ENCODE data around the gene F7. TPM values are rescaled to one million over a fixed set of nuclear protein-coding genes. Genes with fewer than 3 reads are reported as not detected.

F7 gene
- polyA plus RNA-seq, 6 donors from 2014 or later = not detected

DNA sequence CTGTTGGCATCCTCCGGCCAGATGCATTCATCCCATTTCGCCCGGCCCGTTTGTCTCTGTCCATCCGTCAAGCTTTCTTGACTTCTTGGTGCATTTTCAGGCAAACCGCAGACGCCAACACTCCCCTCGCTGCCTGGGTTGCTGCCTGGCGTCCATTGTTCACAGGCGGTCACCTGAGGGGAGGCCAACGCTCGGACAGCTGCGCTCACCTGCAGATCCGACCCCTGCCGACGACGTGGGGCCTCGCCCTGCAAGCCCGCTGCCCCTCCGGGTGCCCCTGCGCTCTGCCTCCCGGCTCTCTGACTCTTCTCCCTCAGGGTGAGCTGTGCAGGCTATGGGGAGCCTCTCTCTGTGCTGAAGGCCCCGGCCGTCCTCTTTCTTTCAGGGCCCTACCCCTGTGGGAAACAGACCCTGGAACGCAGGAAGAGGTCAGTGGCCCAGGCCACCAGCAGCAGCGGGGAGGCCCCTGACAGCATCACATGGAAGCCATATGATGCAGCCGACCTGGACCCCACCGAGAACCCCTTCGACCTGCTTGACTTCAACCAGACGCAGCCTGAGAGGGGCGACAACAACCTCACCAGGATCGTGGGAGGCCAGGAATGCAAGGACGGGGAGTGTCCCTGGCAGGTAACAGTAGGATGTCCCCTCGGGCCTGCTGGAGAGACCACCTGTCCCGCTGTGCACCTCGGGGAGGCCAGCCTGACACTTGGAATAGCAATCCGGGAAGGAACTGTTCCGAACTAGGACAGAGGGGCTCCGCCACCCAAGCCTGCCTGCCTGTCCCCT lies 38.1 kb downstream of the F7 start:
- ATAC-seq (ENCODE audit: low read depth in 2 of 2) = no peak
- DNase-seq = no peak
- no peaks in the 10 kb centered on the region for H3K4me1 Mint-ChIP-seq
- no peak overlapping the region for H3K4me3 Mint-ChIP-seq
- H3K27ac Mint-ChIP-seq = no peak overlapping the region
- H3K9me3 Mint-ChIP-seq = no peaks in the 10 kb centered on the region
- H3K36me3 Mint-ChIP-seq = no peaks in the 10 kb centered on the region
- peaks cover 20 to 35% (median 24%) of the 10 kb centered on the region in 3 donors for H3K27me3 Mint-ChIP-seq

- Mint-ChIP-seq H3K27ac (no peak overlapping the region), H3K4me3 (no peak overlapping the region), H3K36me3 (no peaks in the 10 kb centered on the region), H3K9me3 (no peaks in the 10 kb centered on the region), H3K27me3 (peaks cover 14 to 36% (median 20%) of the 10 kb centered on the region in 3 donors), H3K4me1 (no peaks in the 10 kb centered on the region)
- no peak for ATAC-seq (ENCODE audit: low read depth in 2 of 2)
- DNase-seq = no peak
These were observed 38.7 kb downstream of the F7 start for GRCh38 chr13:113144255-113144629.

DNA sequence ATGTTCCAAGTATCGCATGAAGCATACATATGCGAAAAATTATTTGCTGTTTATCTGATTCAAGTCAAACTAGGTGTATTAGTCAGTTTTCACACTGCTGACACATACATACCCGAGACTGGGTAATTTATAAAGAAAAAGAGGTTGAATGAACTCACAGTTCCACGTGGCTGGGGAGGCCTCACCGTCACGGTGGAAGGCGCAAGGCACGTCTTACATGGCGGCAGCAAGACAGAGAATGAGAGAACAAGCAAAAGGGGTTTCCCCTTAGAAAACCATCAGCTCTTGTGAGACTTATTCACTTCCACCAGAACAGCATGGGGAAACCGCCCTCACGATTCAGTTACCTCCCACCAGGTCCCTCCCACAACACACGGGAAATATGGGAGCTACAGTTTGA lies 39.9 kb downstream of the F7 start:
- no peak for DNase-seq
- Mint-ChIP-seq H3K4me1 (no peaks in the 10 kb centered on the region), H3K36me3 (no peaks in the 10 kb centered on the region), H3K27ac (peak overlapping the region in 2 of 6 donors; percentile 30 to 55), H3K9me3 (no peaks in the 10 kb centered on the region), H3K27me3 (peaks cover 11 to 46% (median 20%) of the 10 kb centered on the region in 3 donors), H3K4me3 (no peak overlapping the region)
- ATAC-seq (ENCODE audit: low read depth in 2 of 2) = no peak

DNA sequence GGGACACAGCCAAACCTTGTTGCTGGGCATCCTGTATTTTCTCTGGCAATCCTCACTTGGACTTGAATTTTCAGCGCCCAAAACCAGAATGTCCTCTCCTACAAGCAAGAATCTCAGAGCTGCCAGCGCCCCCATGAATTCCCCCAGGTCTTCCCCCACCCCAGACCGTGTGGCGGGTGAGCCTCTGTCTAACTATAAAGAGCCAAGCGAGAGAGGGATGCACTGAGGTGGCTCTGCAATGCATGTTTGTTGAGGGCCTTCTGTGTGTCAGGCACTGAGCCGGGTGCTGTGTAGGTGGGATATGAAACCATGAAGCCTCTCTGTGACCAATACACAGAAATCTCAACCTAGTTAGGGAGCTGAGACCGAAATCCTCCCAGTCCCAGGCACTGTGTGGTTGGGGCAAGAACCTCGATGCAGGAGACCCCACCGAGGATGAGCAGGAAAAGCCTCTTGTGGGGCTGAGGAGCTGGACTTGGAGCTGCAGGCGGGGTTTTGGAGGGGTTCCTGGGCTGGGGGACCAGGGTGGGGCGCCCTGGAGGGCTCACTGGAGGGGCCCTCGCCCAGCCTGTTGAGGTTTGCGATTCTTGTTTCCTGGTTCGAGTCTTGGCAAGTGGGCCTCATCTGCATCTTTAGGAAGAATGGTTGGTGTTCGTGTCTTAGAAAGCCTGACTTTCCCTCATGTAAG lies 40.5 kb downstream of the F7 start:
- H3K27ac Mint-ChIP-seq = peak overlapping the region in 1 of 6 donors; percentile 55
- H3K27me3 Mint-ChIP-seq = peaks cover 11 to 52% (median 26%) of the 10 kb centered on the region in 3 donors
- H3K4me3 Mint-ChIP-seq = peak overlapping the region in 1 of 8 donors; percentile 52
- H3K4me1 Mint-ChIP-seq = no peaks in the 10 kb centered on the region
- DNase-seq (no peak), ATAC-seq (ENCODE audit: low read depth in 2 of 2) (no peak)
- H3K9me3 Mint-ChIP-seq = no peaks in the 10 kb centered on the region
- H3K36me3 Mint-ChIP-seq = peaks cover 0 to 2% of the 10 kb centered on the region in 2 donors

GRCh38 chr13:113146750-113147149 lies 41.2 kb downstream of the F7 start:
- no peak for DNase-seq
- no peak overlapping the region for H3K27ac Mint-ChIP-seq
- no peaks in the 10 kb centered on the region for H3K9me3 Mint-ChIP-seq
- peaks cover 0 to 4% (median 0%) of the 10 kb centered on the region in 3 donors for H3K4me1 Mint-ChIP-seq
- peaks cover 11 to 59% (median 33%) of the 10 kb centered on the region in 3 donors for H3K27me3 Mint-ChIP-seq
- peaks cover 0 to 7% of the 10 kb centered on the region in 2 donors for H3K36me3 Mint-ChIP-seq
- no peak for ATAC-seq (ENCODE audit: low read depth in 2 of 2)
- no peak overlapping the region for H3K4me3 Mint-ChIP-seq

GRCh38 chr13:113147206-113147605 lies 41.6 kb downstream of the F7 start:
- peaks cover 0 to 7% of the 10 kb centered on the region in 2 donors for H3K36me3 Mint-ChIP-seq
- no peak for ATAC-seq (ENCODE audit: low read depth in 2 of 2)
- no peak overlapping the region for H3K4me3 Mint-ChIP-seq
- no peak for DNase-seq
- no peaks in the 10 kb centered on the region for H3K9me3 Mint-ChIP-seq
- H3K27me3 Mint-ChIP-seq = peaks cover 12 to 63% (median 37%) of the 10 kb centered on the region in 3 donors
- peaks cover 1 to 5% (median 1%) of the 10 kb centered on the region in 3 donors for H3K4me1 Mint-ChIP-seq
- peak overlapping the region in 1 of 6 donors; percentile 44 for H3K27ac Mint-ChIP-seq

DNA sequence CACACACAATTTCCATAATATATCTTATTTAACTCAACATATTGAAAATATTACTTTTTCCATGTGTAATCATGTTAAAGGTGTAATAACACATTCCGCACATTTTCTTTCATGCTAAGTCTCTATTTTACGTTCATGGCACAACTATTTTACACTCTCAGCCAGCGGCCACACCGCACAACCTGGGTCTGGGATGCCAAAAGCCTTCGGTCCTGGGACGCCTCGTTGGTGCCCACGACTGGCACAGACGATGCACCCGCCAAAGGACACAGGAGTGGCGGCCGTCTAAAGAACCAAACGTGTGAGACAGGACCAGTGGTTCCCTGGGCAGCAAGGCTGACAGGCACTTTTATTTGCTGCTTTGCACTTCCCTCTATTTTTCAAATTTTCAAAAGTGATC lies 42.8 kb downstream of the F7 start:
- peaks cover 9 to 13% (median 10%) of the 10 kb centered on the region in 3 donors for H3K4me1 Mint-ChIP-seq
- H3K36me3 Mint-ChIP-seq = peaks cover 0 to 7% of the 10 kb centered on the region in 2 donors
- H3K4me3 Mint-ChIP-seq = no peak overlapping the region
- ATAC-seq (ENCODE audit: low read depth in 2 of 2) = no peak
- no peak overlapping the region for H3K27ac Mint-ChIP-seq
- no peak for DNase-seq
- H3K9me3 Mint-ChIP-seq = peaks cover 0 to 2% (median 0%) of the 10 kb centered on the region in 7 donors
- peaks cover 20 to 71% (median 46%) of the 10 kb centered on the region in 3 donors for H3K27me3 Mint-ChIP-seq

- ATAC-seq (ENCODE audit: low read depth in 2 of 2) (no peak), DNase-seq (no peak)
- H3K4me1 Mint-ChIP-seq = peaks cover 10 to 13% (median 11%) of the 10 kb centered on the region in 3 donors
- H3K4me3 Mint-ChIP-seq = no peak overlapping the region
- H3K9me3 Mint-ChIP-seq = peaks cover 0 to 2% (median 0%) of the 10 kb centered on the region in 7 donors
- peaks cover 0 to 7% of the 10 kb centered on the region in 2 donors for H3K36me3 Mint-ChIP-seq
- peaks cover 20 to 66% (median 46%) of the 10 kb centered on the region in 3 donors for H3K27me3 Mint-ChIP-seq
- no peak overlapping the region for H3K27ac Mint-ChIP-seq
These were observed 43.4 kb downstream of the F7 start for GRCh38 chr13:113148940-113149503.

- H3K9me3 Mint-ChIP-seq = peaks cover 0 to 7% (median 0%) of the 10 kb centered on the region in 7 donors
- no peak for ATAC-seq (ENCODE audit: low read depth in 2 of 2)
- peak overlapping the region in 1 of 6 donors; percentile 54 for H3K27ac Mint-ChIP-seq
- H3K27me3 Mint-ChIP-seq = peaks cover 20 to 64% (median 46%) of the 10 kb centered on the region in 3 donors
- peaks cover 12 to 13% (median 13%) of the 10 kb centered on the region in 3 donors for H3K4me1 Mint-ChIP-seq
- DNase-seq = no peak
- no peak overlapping the region for H3K4me3 Mint-ChIP-seq
- H3K36me3 Mint-ChIP-seq = peaks cover 0 to 7% of the 10 kb centered on the region in 2 donors
These were observed 44.3 kb downstream of the F7 start for GRCh38 chr13:113149711-113150549.

DNA sequence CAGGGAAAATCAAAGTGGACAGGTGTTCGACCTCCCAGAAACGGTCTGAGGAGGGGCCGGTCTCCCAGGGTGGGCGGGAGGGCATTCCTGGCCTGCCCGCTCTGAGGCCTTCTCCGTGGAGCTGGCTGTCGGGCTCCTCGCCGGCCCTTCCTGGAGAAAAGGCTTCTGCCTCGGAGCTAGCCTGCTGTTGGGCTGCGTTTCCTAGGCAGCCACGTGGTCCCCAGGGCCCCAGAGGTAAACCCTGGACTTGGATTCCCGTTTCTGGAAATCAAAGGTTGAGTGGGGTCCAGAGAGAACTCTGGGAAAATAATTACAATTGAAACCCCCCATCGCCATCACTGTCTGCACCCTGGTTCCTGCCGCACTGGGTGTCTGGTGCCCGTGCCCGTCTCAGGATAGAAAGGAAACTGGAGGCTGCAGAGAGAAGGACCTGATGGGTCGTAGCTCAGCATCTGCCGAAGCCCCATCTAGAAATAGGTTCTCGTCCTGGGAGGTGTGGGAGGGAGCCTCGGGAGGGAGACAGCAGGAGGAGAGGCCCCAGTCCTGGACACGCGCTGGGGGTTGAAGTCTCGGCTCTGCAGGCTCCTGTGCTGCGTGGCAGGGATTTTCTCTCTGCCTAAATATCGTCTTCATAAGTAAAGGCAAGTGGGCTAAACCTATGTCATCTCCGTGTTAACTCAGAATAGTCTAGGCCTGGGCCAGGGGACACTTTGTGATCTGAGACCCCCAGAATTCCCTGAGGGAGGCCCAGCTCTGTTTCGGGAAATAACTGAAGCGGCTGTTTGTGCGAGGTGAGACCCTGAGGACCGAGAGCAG lies 45.2 kb downstream of the F7 start:
- H3K4me1 Mint-ChIP-seq = peaks cover 12 to 15% (median 13%) of the 10 kb centered on the region in 3 donors

DNA sequence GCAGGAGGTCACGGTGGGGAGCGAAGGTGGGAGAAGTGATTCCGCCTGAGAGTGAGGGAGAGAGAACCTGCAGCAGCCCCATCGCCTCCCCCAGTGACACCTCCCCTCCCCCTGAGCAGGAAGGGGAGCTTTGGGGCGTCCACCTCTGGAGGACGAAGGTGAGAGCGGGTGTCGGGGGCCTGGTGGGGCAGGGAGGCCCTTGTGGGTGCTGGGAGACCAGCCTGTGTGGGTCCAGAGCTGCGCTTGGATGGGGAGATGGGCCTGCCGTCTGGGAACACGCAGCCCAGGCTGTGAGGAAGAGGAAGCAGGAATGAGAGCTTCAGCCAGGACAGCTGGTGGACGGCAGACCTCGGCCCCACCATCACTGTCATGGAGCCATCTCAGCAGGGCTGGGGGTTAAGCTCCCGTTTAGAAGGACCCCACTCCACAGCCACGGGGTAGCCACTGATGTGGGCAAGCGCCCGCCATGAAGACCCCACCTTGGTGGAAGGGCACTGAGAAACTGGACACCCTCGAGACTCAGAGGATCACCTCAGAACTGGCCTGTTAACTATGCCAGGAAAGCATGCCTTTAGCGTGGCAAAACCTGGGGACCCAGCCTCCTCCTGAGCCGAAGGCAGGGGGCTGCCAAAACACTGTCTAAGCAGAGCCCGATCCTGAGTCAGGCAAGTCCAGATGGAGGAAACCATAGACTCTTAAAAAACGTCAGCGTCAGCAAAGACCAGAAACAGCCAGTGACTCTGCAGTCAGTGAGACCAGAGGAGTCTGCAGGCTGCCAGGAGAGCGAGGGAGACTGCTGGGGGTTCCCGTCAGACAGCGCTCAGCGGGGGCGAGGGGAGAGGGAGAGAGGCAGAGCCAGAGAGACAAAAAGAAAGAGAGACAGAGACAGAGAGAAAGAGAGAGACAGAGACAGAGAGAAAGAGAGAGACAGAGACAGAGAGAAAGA lies 46.4 kb downstream of the F7 start:
- peaks cover 5 to 15% of the 10 kb centered on the region in 2 donors for H3K36me3 Mint-ChIP-seq
- no peak for DNase-seq
- H3K4me1 Mint-ChIP-seq = peaks cover 12 to 15% (median 13%) of the 10 kb centered on the region in 3 donors
- ATAC-seq (ENCODE audit: low read depth in 2 of 2) = peak; percentile 38 to 44
- peak overlapping the region; percentile 78 to 98 (median 92) for H3K4me3 Mint-ChIP-seq
- peak overlapping the region in 4 of 6 donors; percentile 53 to 93 (median 80) for H3K27ac Mint-ChIP-seq
- peaks cover 9 to 59% (median 33%) of the 10 kb centered on the region in 3 donors for H3K27me3 Mint-ChIP-seq
- peaks cover 7 to 16% (median 9%) of the 10 kb centered on the region in 7 donors for H3K9me3 Mint-ChIP-seq

More for the DNA sequence above, 45.2 kb downstream of the F7 start:
- Mint-ChIP-seq H3K36me3 (peaks cover 4 to 12% of the 10 kb centered on the region in 2 donors), H3K4me3 (peak overlapping the region in 5 of 8 donors; percentile 41 to 85 (median 45)), H3K27ac (peak overlapping the region in 3 of 6 donors; percentile 54 to 72 (median 56)), H3K27me3 (peaks cover 16 to 68% (median 45%) of the 10 kb centered on the region in 3 donors), H3K9me3 (peaks cover 4 to 15% (median 6%) of the 10 kb centered on the region in 7 donors)
- no peak for ATAC-seq (ENCODE audit: low read depth in 2 of 2)
- no peak for DNase-seq
